Measurements from ENCODE around the gene LAMA2. TPM values are rescaled to one million over a fixed set of nuclear protein-coding genes. Genes with fewer than 3 reads are reported as not detected.

LAMA2 gene
- total RNA-seq, 1 donor: 9.4 TPM

- no peaks in the 10 kb centered on the region for H3K79me2 ChIP-seq (ENCODE audit: insufficient read depth, low read length)
- H4K20me1 ChIP-seq (ENCODE audit: insufficient read depth, low read length): no peaks in the 10 kb centered on the region
- no peak for TF ChIP-seq CTCF (IDR thresholded peaks at IDR 0.05; ENCODE audit: extremely low read depth, low read depth, low read length)
- H3K36me3 ChIP-seq (ENCODE audit: insufficient read depth, low read length): no peaks in the 10 kb centered on the region
- H3K4me1 ChIP-seq (ENCODE audit: insufficient read depth, low read length): peaks cover 50% of the 10 kb centered on the region
- no peaks in the 10 kb centered on the region for H3K9me3 ChIP-seq (ENCODE audit: low read depth, low read length)
- H3K27me3 ChIP-seq (ENCODE audit: insufficient read depth, low read length): no peaks in the 10 kb centered on the region
- peak overlapping the region; percentile 100 for H3K27ac ChIP-seq (ENCODE audit: low read depth, low read length)
- no peak overlapping the region for H2AFZ ChIP-seq (ENCODE audit: low read length)
- no peak overlapping the region for H3K4me3 ChIP-seq (ENCODE audit: insufficient read depth, low read length)
- DNase-seq (ENCODE audit: insufficient read length, low spot score, missing footprints): no peak
- H3K4me2 ChIP-seq (ENCODE audit: insufficient read depth, low read length): no peak overlapping the region
Measured at GRCh38 chr6:129492260-129492659, 609.3 kb downstream of the LAMA2 start.

GRCh38 chr6:129493354-129493902, 610.5 kb downstream of the LAMA2 start:
- peaks cover 54% of the 10 kb centered on the region for H3K4me1 ChIP-seq (ENCODE audit: insufficient read depth, low read length)
- DNase-seq (ENCODE audit: insufficient read length, low spot score, missing footprints): no peak
- no peaks in the 10 kb centered on the region for H3K79me2 ChIP-seq (ENCODE audit: insufficient read depth, low read length)
- H3K4me3 ChIP-seq (ENCODE audit: insufficient read depth, low read length): no peak overlapping the region
- H3K27me3 ChIP-seq (ENCODE audit: insufficient read depth, low read length): no peaks in the 10 kb centered on the region
- TF ChIP-seq CTCF (IDR thresholded peaks at IDR 0.05; ENCODE audit: extremely low read depth, low read depth, low read length): no peak
- H2AFZ ChIP-seq (ENCODE audit: low read length): no peak overlapping the region
- peak overlapping the region; percentile 63 for H3K27ac ChIP-seq (ENCODE audit: low read depth, low read length)
- peak overlapping the region; percentile 32 for H3K4me2 ChIP-seq (ENCODE audit: insufficient read depth, low read length)
- no peaks in the 10 kb centered on the region for H4K20me1 ChIP-seq (ENCODE audit: insufficient read depth, low read length)
- H3K9me3 ChIP-seq (ENCODE audit: low read depth, low read length): no peaks in the 10 kb centered on the region
- H3K36me3 ChIP-seq (ENCODE audit: insufficient read depth, low read length): no peaks in the 10 kb centered on the region

- peaks cover 57% of the 10 kb centered on the region for H3K4me1 ChIP-seq (ENCODE audit: insufficient read depth, low read length)
- no peak overlapping the region for H2AFZ ChIP-seq (ENCODE audit: low read length)
- no peaks in the 10 kb centered on the region for H3K9me3 ChIP-seq (ENCODE audit: low read depth, low read length)
- TF ChIP-seq CTCF (IDR thresholded peaks at IDR 0.05; ENCODE audit: extremely low read depth, low read depth, low read length): no peak
- no peaks in the 10 kb centered on the region for H4K20me1 ChIP-seq (ENCODE audit: insufficient read depth, low read length)
- H3K79me2 ChIP-seq (ENCODE audit: insufficient read depth, low read length): no peaks in the 10 kb centered on the region
- no peak overlapping the region for H3K4me3 ChIP-seq (ENCODE audit: insufficient read depth, low read length)
- DNase-seq (ENCODE audit: insufficient read length, low spot score, missing footprints): no peak
- no peak overlapping the region for H3K4me2 ChIP-seq (ENCODE audit: insufficient read depth, low read length)
- no peaks in the 10 kb centered on the region for H3K27me3 ChIP-seq (ENCODE audit: insufficient read depth, low read length)
- peak overlapping the region; percentile 19 for H3K27ac ChIP-seq (ENCODE audit: low read depth, low read length)
- H3K36me3 ChIP-seq (ENCODE audit: insufficient read depth, low read length): no peaks in the 10 kb centered on the region
Measured at GRCh38 chr6:129494099-129494498, 611.2 kb downstream of the LAMA2 start.

DNA sequence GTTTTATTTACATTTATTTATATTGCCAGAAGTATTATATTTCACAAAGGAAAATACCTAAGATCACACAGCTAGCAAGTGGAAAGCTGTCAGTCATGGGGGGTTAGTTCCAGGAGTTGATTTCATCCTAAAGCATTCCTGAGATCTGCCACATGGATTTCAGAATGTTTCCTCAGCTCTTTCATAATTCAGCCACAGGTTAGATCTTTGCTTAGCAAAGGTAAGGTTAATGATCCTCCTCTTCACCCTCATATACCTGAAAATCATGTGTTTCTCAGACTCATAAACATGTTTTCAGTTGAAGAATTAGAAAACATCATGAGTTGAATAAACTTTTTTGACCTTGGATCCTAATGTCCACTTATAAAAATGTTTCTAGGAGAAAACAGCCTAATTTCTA, 611.6 kb downstream of the LAMA2 start:
- no peak overlapping the region for H3K4me3 ChIP-seq (ENCODE audit: insufficient read depth, low read length)
- no peak overlapping the region for H2AFZ ChIP-seq (ENCODE audit: low read length)
- DNase-seq (ENCODE audit: insufficient read length, low spot score, missing footprints): no peak
- no peak overlapping the region for H3K4me2 ChIP-seq (ENCODE audit: insufficient read depth, low read length)
- peaks cover 56% of the 10 kb centered on the region for H3K4me1 ChIP-seq (ENCODE audit: insufficient read depth, low read length)
- H3K9me3 ChIP-seq (ENCODE audit: low read depth, low read length): no peaks in the 10 kb centered on the region
- H3K36me3 ChIP-seq (ENCODE audit: insufficient read depth, low read length): no peaks in the 10 kb centered on the region
- H3K27me3 ChIP-seq (ENCODE audit: insufficient read depth, low read length): no peaks in the 10 kb centered on the region
- H4K20me1 ChIP-seq (ENCODE audit: insufficient read depth, low read length): no peaks in the 10 kb centered on the region
- TF ChIP-seq CTCF (IDR thresholded peaks at IDR 0.05; ENCODE audit: extremely low read depth, low read depth, low read length): no peak
- no peaks in the 10 kb centered on the region for H3K79me2 ChIP-seq (ENCODE audit: insufficient read depth, low read length)
- no peak overlapping the region for H3K27ac ChIP-seq (ENCODE audit: low read depth, low read length)

All from osteoblast (primary cell).